Muscle of leg (tissue), 11 donors: Measurements from ENCODE around the gene PPP2R2B. TPM values are rescaled to one million over a fixed set of nuclear protein-coding genes. Genes with fewer than 3 reads are reported as not detected.

Experiments
- DNase-seq: peaks from one replicate; pipeline ENCODE4 v3.0.0; 2013
- H3K27ac ChIP-seq: one replicate; pipeline ENCODE4 v1.5.1; 2013; ENCODE audit warnings: mild to moderate bottlenecking, low read length, control low read depth
- H3K27me3 ChIP-seq: one replicate; pipeline ENCODE4 v1.6.1; 2013; ENCODE audit warnings: low read length; ENCODE audit not compliant: control insufficient read depth, insufficient read depth
- H3K36me3 ChIP-seq: one replicate; pipeline ENCODE4 v1.6.1; 2013; ENCODE audit warnings: low read length; ENCODE audit not compliant: control insufficient read depth, insufficient read depth
- H3K4me1 ChIP-seq: one replicate; pipeline ENCODE4 v1.6.1; 2013; ENCODE audit warnings: low read length; ENCODE audit not compliant: control insufficient read depth, insufficient read depth
- H3K4me3 ChIP-seq: one replicate; pipeline ENCODE4 v1.5.1; 2013; ENCODE audit warnings: low read length, control low read depth
- H3K9me3 ChIP-seq: replicated peaks from 2 replicates; pipeline ENCODE4 v1.6.1; 2013; ENCODE audit warnings: low read depth, low read length; ENCODE audit not compliant: control insufficient read depth
- WGBS: methylation state at CpG from one replicate; pipeline ENCODE4 v1.1.5; 2013; ENCODE audit warnings: missing lambda C conversion rate; ENCODE audit not compliant: insufficient coverage; 5-methylcytosine and 5-hydroxymethylcytosine counted together
- polyA plus RNA-seq, 8 donors: library from polyadenylated mRNA; unstranded; fragments of 120-200 nt; gene quantifications; one replicate each; pipeline versions ENCODE4 v1.2.1 to v1.2.3, GENCODE V29; 2013; ENCODE audit warnings: inconsistent platforms in 1 of 8, low replicate concordance in 1 of 8; ENCODE audit not compliant: insufficient read length in 8 of 8, insufficient read depth in 1 of 8
- total RNA-seq: library from RNA; stranded (reverse); fragments of 120-200 nt; gene quantifications from one replicate; pipeline ENCODE4 v1.2.4, GENCODE V29; 2013

Gene PPP2R2B
- total and polyA plus RNA-seq, 9 donors: 0.63 to 4.2 (median 1.5) TPM

GRCh38 chr5:146669656-146670055 is 208.9 kb downstream of the PPP2R2B start:
- no peak overlapping the region for H3K27ac ChIP-seq
- H3K27me3 ChIP-seq: no peaks in the 10 kb centered on the region
- no peaks in the 10 kb centered on the region for H3K9me3 ChIP-seq
- no peak overlapping the region for H3K4me3 ChIP-seq
- no peaks in the 10 kb centered on the region for H3K4me1 ChIP-seq
- DNase-seq: no peak
- H3K36me3 ChIP-seq: no peaks in the 10 kb centered on the region
- WGBS: no CpG with 5 or more reads among the region's 3 CpGs

- DNase-seq: peak; percentile 27
- Histone ChIP-seq H3K36me3 (no peaks in the 10 kb centered on the region), H3K27ac (no peak overlapping the region), H3K4me3 (no peak overlapping the region), H3K27me3 (no peaks in the 10 kb centered on the region), H3K9me3 (no peaks in the 10 kb centered on the region), H3K4me1 (no peaks in the 10 kb centered on the region)
- WGBS: 50% methylated on average over 2 of the region's 4 CpGs
Measured at GRCh38 chr5:146667633-146668272, 210.8 kb downstream of the PPP2R2B start.

- Histone ChIP-seq H3K4me1 (no peaks in the 10 kb centered on the region), H3K27ac (no peak overlapping the region), H3K36me3 (no peaks in the 10 kb centered on the region), H3K9me3 (no peaks in the 10 kb centered on the region), H3K4me3 (no peak overlapping the region), H3K27me3 (no peaks in the 10 kb centered on the region)
- DNase-seq: no peak
- WGBS: no CpG with 5 or more reads among the region's 1 CpG
Measured at GRCh38 chr5:146662229-146662628, 216.3 kb downstream of the PPP2R2B start.

GRCh38 chr5:146660376-146660960 is 218.1 kb downstream of the PPP2R2B start:
- no CpG with 5 or more reads among the region's 3 CpGs for WGBS
- H3K27me3 ChIP-seq: no peaks in the 10 kb centered on the region
- no peaks in the 10 kb centered on the region for H3K9me3 ChIP-seq
- H3K4me3 ChIP-seq: no peak overlapping the region
- H3K4me1 ChIP-seq: no peaks in the 10 kb centered on the region
- H3K27ac ChIP-seq: no peak overlapping the region
- no peaks in the 10 kb centered on the region for H3K36me3 ChIP-seq
- no peak for DNase-seq

GRCh38 chr5:146659961-146660360 is 218.6 kb downstream of the PPP2R2B start:
- no peak for DNase-seq
- no peak overlapping the region for H3K27ac ChIP-seq
- no peak overlapping the region for H3K4me3 ChIP-seq
- H3K4me1 ChIP-seq: no peaks in the 10 kb centered on the region
- H3K36me3 ChIP-seq: no peaks in the 10 kb centered on the region
- no peaks in the 10 kb centered on the region for H3K27me3 ChIP-seq
- H3K9me3 ChIP-seq: no peaks in the 10 kb centered on the region
- 100% methylated on average over 1 of the region's 3 CpGs for WGBS

GRCh38 chr5:146656703-146657102 is 221.9 kb downstream of the PPP2R2B start:
- Histone ChIP-seq H3K4me1 (no peaks in the 10 kb centered on the region), H3K4me3 (no peak overlapping the region), H3K36me3 (no peaks in the 10 kb centered on the region), H3K27ac (no peak overlapping the region), H3K27me3 (no peaks in the 10 kb centered on the region), H3K9me3 (no peaks in the 10 kb centered on the region)
- no peak for DNase-seq
- 75% methylated on average over 3 of the region's 7 CpGs for WGBS

GRCh38 chr5:146653560-146653959 is 225.0 kb downstream of the PPP2R2B start:
- Histone ChIP-seq H3K4me1 (no peaks in the 10 kb centered on the region), H3K9me3 (no peaks in the 10 kb centered on the region), H3K4me3 (no peak overlapping the region), H3K27me3 (no peaks in the 10 kb centered on the region), H3K27ac (no peak overlapping the region), H3K36me3 (no peaks in the 10 kb centered on the region)
- DNase-seq: no peak
- no CpG with 5 or more reads among the region's 7 CpGs for WGBS

- no peak for DNase-seq
- 63% methylated on average over 1 of the region's 1 CpG for WGBS
Measured at GRCh38 chr5:146652547-146652946, 226.0 kb downstream of the PPP2R2B start.

GRCh38 chr5:146647656-146648199 is 230.8 kb downstream of the PPP2R2B start:
- 60% methylated on average over 2 of the region's 3 CpGs for WGBS
- DNase-seq: no peak
- Histone ChIP-seq H3K36me3 (no peaks in the 10 kb centered on the region), H3K9me3 (no peaks in the 10 kb centered on the region), H3K4me1 (no peaks in the 10 kb centered on the region), H3K27me3 (no peaks in the 10 kb centered on the region), H3K4me3 (no peak overlapping the region), H3K27ac (no peak overlapping the region)

More at GRCh38 chr5:146652547-146652946, 226.0 kb downstream of the PPP2R2B start:
- H3K36me3 ChIP-seq: no peaks in the 10 kb centered on the region
- H3K4me1 ChIP-seq: no peaks in the 10 kb centered on the region
- no peak overlapping the region for H3K4me3 ChIP-seq
- H3K9me3 ChIP-seq: no peaks in the 10 kb centered on the region
- H3K27ac ChIP-seq: no peak overlapping the region
- H3K27me3 ChIP-seq: no peaks in the 10 kb centered on the region

GRCh38 chr5:146646441-146646840 is 232.1 kb downstream of the PPP2R2B start:
- no peaks in the 10 kb centered on the region for H3K27me3 ChIP-seq
- no peaks in the 10 kb centered on the region for H3K9me3 ChIP-seq
- DNase-seq: no peak
- no peak overlapping the region for H3K4me3 ChIP-seq
- no peaks in the 10 kb centered on the region for H3K36me3 ChIP-seq
- no peak overlapping the region for H3K27ac ChIP-seq
- WGBS: 50% methylated on average over 1 of the region's 1 CpG
- no peaks in the 10 kb centered on the region for H3K4me1 ChIP-seq
